ENCODE measurements around the gene TNFRSF14.

DNA sequence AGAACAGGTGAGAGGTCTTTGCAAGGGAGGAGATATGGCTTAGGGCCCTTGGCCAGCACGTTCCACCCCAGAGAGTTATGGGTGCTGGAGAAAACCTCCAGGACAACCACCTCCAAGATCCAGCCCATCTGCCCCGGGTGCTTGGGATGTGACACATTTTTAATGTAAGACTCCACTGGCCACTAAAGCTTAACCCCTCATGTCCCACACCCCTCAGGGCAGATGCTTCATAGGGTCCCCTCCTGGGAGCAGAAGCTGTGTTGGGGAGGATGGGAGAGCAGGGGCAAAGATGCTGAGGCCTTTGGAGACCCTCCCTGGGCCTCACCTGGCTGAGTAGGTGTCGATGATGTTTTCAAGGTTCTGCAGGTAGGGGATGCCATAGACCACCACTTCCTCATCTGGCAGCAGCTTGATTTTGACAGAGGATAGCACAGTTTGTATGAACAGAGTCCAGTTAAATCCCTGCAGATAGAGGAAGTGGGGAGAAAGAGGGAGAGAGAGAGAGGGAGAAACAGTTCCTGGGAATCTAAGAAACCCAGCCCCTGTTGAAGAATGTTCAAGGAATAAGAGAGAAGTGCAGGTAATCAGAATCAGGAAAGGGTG is 42.3 kb downstream of the TNFRSF14 start:
- TF ChIP-seq ZNF296 (CRISPR knock-in tag; conservative IDR thresholded peaks at IDR 0.05) (no peak), NFE2L1 (CRISPR knock-in tag; IDR thresholded peaks at IDR 0.05; ENCODE audit: borderline replicate concordance) (no peak), SRF (IDR thresholded peaks at IDR 0.05; ENCODE audit: low read depth, low read length) (no peak)

Data from HepG2 (cell line).